Mammary epithelial cell (primary cell): ENCODE measurements around the gene MUC4.

Source experiments
- CTCF ChIP-seq, 2 donors: IDR thresholded peaks in 1 of 2; conservative IDR thresholded peaks in 1 of 2; 2 replicates each; pipeline ENCODE4 v1.5.1; 2011 to 2012; ENCODE audit warnings: inconsistent platforms in 2 of 2, low read length in 2 of 2, mild to moderate bottlenecking in 2 of 2, control low read depth in 1 of 2, low read depth in 1 of 2; ENCODE audit not compliant: insufficient read depth in 1 of 2; ENCODE audit errors: extremely low read depth in 1 of 2
- EZH2 ChIP-seq: IDR thresholded peaks from 2 replicates; pipeline ENCODE4 v1.6.1; 2012; ENCODE audit warnings: low read length, inconsistent platforms, borderline replicate concordance

- TF ChIP-seq CTCF (conservative IDR thresholded peaks at IDR 0.05 in 1 of 2, IDR thresholded peaks at IDR 0.05 in 1 of 2; ENCODE audit: extremely low read depth in 1 of 2, insufficient read depth in 1 of 2, low read depth in 1 of 2, low read length in 2 of 2) (no peak), EZH2 (no peak)
Measured at GRCh38 chr3:195708061-195708460, 103.7 kb downstream of the MUC4 start.
